Ovary (tissue), 9 donors: Measurements from ENCODE around the gene FGFR3. TPM values are rescaled to one million over a fixed set of nuclear protein-coding genes. Genes with fewer than 3 reads are reported as not detected.

ENCODE experiments used
- DNase-seq, 5 donors: peaks; one replicate each; pipeline ENCODE4 v3.0.0-alpha.2; 2019 to 2020
- H3K27ac ChIP-seq, 2 donors: fragments of 200-600 bp; one replicate each; pipeline versions ENCODE4 v1.5.1 to v1.8.0; 2019 to 2022
- H3K27me3 ChIP-seq: fragments of 200-600 bp; one replicate; pipeline ENCODE4 v1.8.0; 2022
- H3K36me3 ChIP-seq: fragments of 200-600 bp; sonication (generic); one replicate; pipeline ENCODE4 v1.5.1; 2019
- H3K4me1 ChIP-seq: one replicate; pipeline ENCODE4 v1.8.1; 2013; ENCODE audit warnings: mild to moderate bottlenecking, moderate library complexity; ENCODE audit not compliant: insufficient read depth
- H3K4me3 ChIP-seq: fragments of 200-600 bp; sonication (generic); one replicate; pipeline ENCODE4 v1.5.1; 2017
- H3K9me3 ChIP-seq, 2 donors: fragments of 200-600 bp in 1 of 2; sonication (generic) in 1 of 2; one replicate each; pipeline versions ENCODE4 v1.5.1 to v1.8.1; 2013 to 2019; ENCODE audit warnings: mild to moderate bottlenecking in 1 of 2, moderate library complexity in 1 of 2
- CTCF ChIP-seq, 3 donors: fragments of 450-650 bp in 2 of 3; fragments of 200-600 bp in 1 of 3; IDR thresholded peaks; one replicate each; pipeline versions ENCODE4 v1.5.1 to v1.8.0; 2016 to 2022; ENCODE audit warnings: antibody characterized with exemption in 3 of 3, mild to moderate bottlenecking in 1 of 3
- EP300 ChIP-seq: sonication (generic); formaldehyde crosslinking; IDR thresholded peaks from one replicate; pipeline ENCODE4 v1.6.1; 2017; ENCODE audit warnings: antibody characterized with exemption
- POLR2A ChIP-seq: fragments of 450-650 bp; IDR thresholded peaks from one replicate; pipeline ENCODE4 v1.6.1; 2017; ENCODE audit warnings: antibody characterized with exemption, mild to moderate bottlenecking, moderate library complexity
- WGBS, 3 donors: extraction: QIAGEN DNeasy Blood & Tissue Kit in 1 of 3; methylation state at CpG; one replicate each; pipeline versions ENCODE4 v1.1.5 to v1.1.7; 2013 to 2017; 5-methylcytosine and 5-hydroxymethylcytosine counted together
- intact Hi-C, 4 donors: fragments of 100-400 bp; cut with DNase I; formaldehyde crosslinking; loops; one replicate each; pipeline versions ENCODE4 v1.11.0 to v1.15.1; 2022 to 2023
- polyA plus RNA-seq, 2 donors: library from polyadenylated mRNA; stranded (reverse); fragments of 200-250 nt in 1 of 2; fragments of 350-450 nt in 1 of 2; fragmentation: Illumina TruSeq in 1 of 2; extraction: RNeasy Lipid Tissue Mini Kit (QIAGEN cat#74804) in 1 of 2; gene quantifications; one replicate each; pipeline ENCODE4 v1.2.3, GENCODE V29; 2013 to 2014
- total RNA-seq, 7 donors: library from RNA; depleted of rRNA in 2 of 7; stranded (reverse); fragments of >200 nt in 2 of 7; fragmentation: NEBNext Ultra II Directional in 3 of 7; extraction: Animal tissue kit (Norgen Biotek cat#: 25700) in 3 of 7; gene quantifications; one replicate each; pipeline versions ENCODE4 v1.1.0 to v1.2.4, GENCODE V29; 2016 to 2023
- donor health status: DM: no; HTN: no; CAD: no; lungs with moderate emphysema.
- donor health status: DM: no; HTN: no; CAD: no.
- donor health status: Bipolar disorder and iron deficiency.
- donor health status: DM: yes; HTN: yes; CAD: no.
- donor health status: DM: no; HTN: no; CAD: no.
- donor health status: DM: yes; HTN: yes; CAD: no.

Gene FGFR3
- total and polyA plus RNA-seq, 9 donors = 0.12 to 9.2 (median 0.57) TPM

DNA sequence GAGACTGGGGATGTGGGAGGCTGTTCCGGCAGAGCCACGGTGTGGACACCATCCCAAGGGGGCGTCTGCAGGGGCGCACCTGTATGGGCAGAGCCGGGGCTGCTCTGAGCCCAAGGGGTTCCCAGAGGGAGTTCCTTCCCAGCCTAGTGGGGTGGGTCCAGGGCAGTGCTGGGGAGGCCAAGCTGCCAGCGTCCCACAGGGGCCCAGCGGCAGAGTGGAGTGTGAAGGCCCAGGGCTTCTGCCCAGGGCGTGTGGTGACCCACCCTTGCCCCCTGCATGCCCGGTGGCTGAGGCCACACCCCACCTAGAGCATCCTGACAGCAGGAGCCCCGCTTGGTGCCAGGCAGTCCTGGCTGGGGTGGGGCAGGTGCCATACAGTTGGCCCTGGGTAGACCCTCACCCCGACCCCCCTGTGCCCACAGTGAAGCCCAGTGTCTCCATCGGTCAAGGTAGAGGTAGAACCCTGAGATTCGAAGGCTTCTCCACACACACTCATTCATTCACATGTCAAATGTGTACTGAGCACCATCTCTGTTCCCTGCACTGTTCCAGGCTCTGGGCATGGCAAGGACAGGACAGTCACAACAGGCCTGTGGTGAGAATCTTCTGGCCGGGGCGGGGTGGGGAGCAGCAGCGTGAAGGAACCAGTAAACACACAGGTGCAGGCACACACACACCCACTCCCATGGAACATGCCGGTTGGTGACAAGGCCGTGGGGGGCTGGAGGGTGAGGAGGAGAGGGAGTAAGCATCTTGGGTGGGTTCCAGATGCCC, 42.5 kb upstream of the FGFR3 start:
- no peak overlapping the region for H3K4me3 ChIP-seq
- H3K9me3 ChIP-seq = no peaks in the 10 kb centered on the region
- TF ChIP-seq CTCF (IDR thresholded peaks at IDR 0.05) = no peak
- TF ChIP-seq EP300 = no peak
- TF ChIP-seq POLR2A = no peak
- H3K27me3 ChIP-seq = no peaks in the 10 kb centered on the region
- H3K36me3 ChIP-seq = no peaks in the 10 kb centered on the region
- DNase-seq = no peak
- no peak overlapping the region for H3K27ac ChIP-seq
- H3K4me1 ChIP-seq = peaks cover 2% of the 10 kb centered on the region
- intact Hi-C loops = no loop called here
- WGBS, 3 donors = 77 to 88% (median 83%) methylated on average over 12 to 18 of the region's 18 CpGs

DNA sequence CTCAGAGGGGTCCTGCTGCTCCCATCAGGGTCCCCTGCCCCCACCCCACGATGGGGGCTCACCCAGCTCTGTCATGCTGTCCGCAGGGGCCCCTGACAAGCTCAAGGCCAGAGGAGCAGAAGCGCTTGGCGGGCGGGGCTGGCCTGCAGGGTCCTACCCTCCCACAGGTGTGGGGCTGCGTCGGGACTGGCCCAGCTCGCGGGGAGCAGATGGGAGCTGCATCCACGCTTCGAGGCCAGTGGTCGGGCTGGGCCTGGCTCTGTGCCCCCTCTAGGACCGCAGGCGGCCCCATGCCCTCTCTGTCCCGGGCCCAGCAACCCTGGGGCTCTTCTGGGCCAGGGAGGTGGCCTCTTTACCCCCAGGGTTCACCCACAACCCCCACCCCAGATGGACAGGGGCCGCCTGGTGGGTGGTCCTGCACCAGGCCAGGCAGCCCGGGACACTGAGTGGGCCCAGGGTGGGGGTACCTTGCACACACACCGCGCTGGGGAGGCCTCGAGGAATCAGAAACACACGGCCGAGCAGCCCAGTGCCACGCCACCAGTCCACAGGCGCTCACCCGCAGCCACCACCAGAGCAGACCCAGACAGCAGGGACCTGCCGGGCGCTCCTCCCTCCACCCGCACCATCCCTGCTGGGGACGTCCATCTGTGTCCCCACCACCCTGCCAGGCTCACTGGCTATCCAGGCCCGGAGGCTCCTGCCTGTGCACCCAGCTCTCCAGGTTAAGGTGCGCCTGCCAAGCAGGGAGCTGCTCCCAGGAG, 41.8 kb upstream of the FGFR3 start:
- H3K4me3 ChIP-seq = no peak overlapping the region
- H3K9me3 ChIP-seq = no peaks in the 10 kb centered on the region
- peaks cover 2% of the 10 kb centered on the region for H3K4me1 ChIP-seq
- H3K36me3 ChIP-seq = no peaks in the 10 kb centered on the region
- intact Hi-C loops = no loop called here
- no peak for DNase-seq
- H3K27ac ChIP-seq = no peak overlapping the region
- WGBS, 3 donors = 84 to 91% (median 84%) methylated on average over 19 to 31 of the region's 31 CpGs
- TF ChIP-seq EP300 (no peak), CTCF (IDR thresholded peaks at IDR 0.05) (no peak), POLR2A (no peak)
- H3K27me3 ChIP-seq = no peaks in the 10 kb centered on the region

- Histone ChIP-seq H3K4me3 (no peak overlapping the region), H3K27me3 (no peaks in the 10 kb centered on the region), H3K4me1 (peaks cover 2% of the 10 kb centered on the region), H3K9me3 (no peaks in the 10 kb centered on the region), H3K27ac (no peak overlapping the region), H3K36me3 (no peaks in the 10 kb centered on the region)
- DNase-seq = no peak
- TF ChIP-seq POLR2A (no peak), EP300 (no peak), CTCF (IDR thresholded peaks at IDR 0.05) (no peak)
- intact Hi-C loops = no loop called here
- 77 to 92% (median 83%) methylated on average over 7 to 8 of the region's 8 CpGs for WGBS, 3 donors
These were observed 41.2 kb upstream of the FGFR3 start for GRCh38 chr4:1751919-1752283.

- DNase-seq = no peak
- Histone ChIP-seq H3K9me3 (no peaks in the 10 kb centered on the region), H3K4me3 (no peak overlapping the region), H3K4me1 (peaks cover 2% of the 10 kb centered on the region), H3K36me3 (no peaks in the 10 kb centered on the region), H3K27ac (no peak overlapping the region), H3K27me3 (no peaks in the 10 kb centered on the region)
- 49 to 57% (median 50%) methylated on average over 23 to 35 of the region's 35 CpGs for WGBS, 3 donors
- intact Hi-C loops = no loop called here
- TF ChIP-seq POLR2A = no peak
- TF ChIP-seq CTCF (IDR thresholded peaks at IDR 0.05) = no peak
- TF ChIP-seq EP300 = no peak
These were observed 40.6 kb upstream of the FGFR3 start for GRCh38 chr4:1752284-1753041.
